Ishikawa (cell line): ENCODE measurements around the gene ATF7.

Experiments
- CEBPB ChIP-seq: IDR thresholded peaks from 2 replicates; pipeline ENCODE4 v1.6.1; 2012
- CREB1 ChIP-seq: IDR thresholded peaks from 2 replicates; pipeline ENCODE4 v1.6.1; 2012; ENCODE audit warnings: low read depth
- EGR1 ChIP-seq: IDR thresholded peaks from 2 replicates; pipeline ENCODE4 v1.6.1; 2012
- EP300 ChIP-seq: IDR thresholded peaks from 2 replicates; pipeline ENCODE4 v1.6.1; 2012; ENCODE audit warnings: borderline replicate concordance
- FOXM1 ChIP-seq: IDR thresholded peaks from 2 replicates; pipeline ENCODE4 v1.6.1; 2012; ENCODE audit warnings: low read depth, borderline replicate concordance
- MAX ChIP-seq: IDR thresholded peaks from 2 replicates; pipeline ENCODE4 v1.6.1; 2012
- NFIC ChIP-seq: IDR thresholded peaks from 2 replicates; pipeline ENCODE4 v1.6.1; 2012
- RAD21 ChIP-seq: IDR thresholded peaks from 2 replicates; pipeline ENCODE4 v1.6.1; 2012; ENCODE audit warnings: low read depth
- REST ChIP-seq: IDR thresholded peaks from 2 replicates; pipeline ENCODE4 v1.6.1; 2012; ENCODE audit warnings: low read depth, mild to moderate bottlenecking
- TAF1 ChIP-seq: IDR thresholded peaks from 2 replicates; pipeline ENCODE4 v1.6.1; 2012; ENCODE audit warnings: low read depth, mild to moderate bottlenecking
- TCF12 ChIP-seq: IDR thresholded peaks from 2 replicates; pipeline ENCODE4 v1.6.1; 2012; ENCODE audit warnings: low read depth
- TEAD4 ChIP-seq: IDR thresholded peaks from 2 replicates; pipeline ENCODE4 v1.6.1; 2012
- YY1 ChIP-seq: IDR thresholded peaks from 2 replicates; pipeline ENCODE4 v1.6.1; 2012; ENCODE audit warnings: low read depth
- ZBTB7A ChIP-seq: IDR thresholded peaks from 2 replicates; pipeline ENCODE4 v1.6.1; 2012; ENCODE audit warnings: low read depth
- TF ChIP-seq, protein P1 (sequence below): IDR thresholded peaks from 2 replicates; pipeline ENCODE4 v1.6.1; 2012

The ATF7 gene

DNA sequence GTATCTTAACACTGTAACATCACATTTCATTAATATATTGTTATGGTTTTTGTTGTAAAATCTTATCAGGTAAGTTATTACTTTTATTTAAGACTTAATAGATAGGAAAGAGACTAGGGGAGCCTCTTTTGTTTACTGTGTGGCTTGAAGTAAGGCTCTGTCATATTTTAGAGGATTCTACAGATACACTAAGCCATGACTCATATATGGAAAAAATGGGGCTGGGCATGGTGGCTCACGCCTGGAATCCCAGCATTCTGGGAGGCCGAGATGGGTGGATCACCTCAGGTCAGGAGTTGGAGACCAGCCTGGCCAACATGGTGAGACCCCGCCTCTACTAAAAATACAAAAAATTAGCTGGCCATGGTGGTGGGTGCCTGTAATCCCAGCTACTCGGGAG lies 95.3 kb downstream of the ATF7 start:
- no peak for TF ChIP-seq EP300
- no peak for TF ChIP-seq FOXM1
- TF ChIP-seq ZBTB7A, result no peak
- TF ChIP-seq CREB1, result no peak
- TF ChIP-seq REST, result no peak
- no peak for TF ChIP-seq EGR1
- TF ChIP-seq, protein P1, sequence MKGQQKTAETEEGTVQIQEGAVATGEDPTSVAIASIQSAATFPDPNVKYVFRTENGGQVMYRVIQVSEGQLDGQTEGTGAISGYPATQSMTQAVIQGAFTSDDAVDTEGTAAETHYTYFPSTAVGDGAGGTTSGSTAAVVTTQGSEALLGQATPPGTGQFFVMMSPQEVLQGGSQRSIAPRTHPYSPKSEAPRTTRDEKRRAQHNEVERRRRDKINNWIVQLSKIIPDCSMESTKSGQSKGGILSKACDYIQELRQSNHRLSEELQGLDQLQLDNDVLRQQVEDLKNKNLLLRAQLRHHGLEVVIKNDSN, result no peak
- no peak for TF ChIP-seq NFIC
- no peak for TF ChIP-seq TEAD4
- TF ChIP-seq RAD21, result no peak
- TF ChIP-seq YY1, result no peak
- TF ChIP-seq MAX, result no peak
- TF ChIP-seq TAF1, result no peak

DNA sequence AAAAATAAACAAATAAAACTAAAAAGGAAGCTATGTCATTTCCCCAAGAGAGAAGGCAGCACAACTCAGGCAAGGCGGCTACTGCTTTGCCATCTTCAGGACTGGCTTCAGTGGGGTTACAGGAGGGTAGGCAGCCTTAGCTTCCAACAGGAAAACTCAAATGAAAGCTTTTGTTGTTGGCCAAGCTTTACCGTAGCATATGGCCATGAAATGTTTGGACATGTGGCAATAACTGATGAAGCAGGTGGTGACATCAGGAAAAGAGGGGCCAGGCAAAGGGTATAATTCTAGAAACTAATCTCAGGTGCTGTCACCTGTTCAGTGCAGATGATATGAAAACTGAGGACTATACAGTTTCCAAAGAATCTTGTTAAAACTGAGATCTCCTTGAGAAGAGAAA lies 96.1 kb downstream of the ATF7 start:
- no peak for TF ChIP-seq YY1
- TF ChIP-seq RAD21, result no peak
- TF ChIP-seq REST, result no peak
- no peak for TF ChIP-seq FOXM1
- TF ChIP-seq NFIC, result no peak
- no peak for TF ChIP-seq EGR1
- TF ChIP-seq TEAD4, result no peak
- no peak for TF ChIP-seq CREB1
- TF ChIP-seq TCF12, result no peak
- TF ChIP-seq, protein P1, result no peak
- TF ChIP-seq MAX, result no peak
- no peak for TF ChIP-seq CEBPB
- TF ChIP-seq TAF1, result no peak
- no peak for TF ChIP-seq EP300

DNA sequence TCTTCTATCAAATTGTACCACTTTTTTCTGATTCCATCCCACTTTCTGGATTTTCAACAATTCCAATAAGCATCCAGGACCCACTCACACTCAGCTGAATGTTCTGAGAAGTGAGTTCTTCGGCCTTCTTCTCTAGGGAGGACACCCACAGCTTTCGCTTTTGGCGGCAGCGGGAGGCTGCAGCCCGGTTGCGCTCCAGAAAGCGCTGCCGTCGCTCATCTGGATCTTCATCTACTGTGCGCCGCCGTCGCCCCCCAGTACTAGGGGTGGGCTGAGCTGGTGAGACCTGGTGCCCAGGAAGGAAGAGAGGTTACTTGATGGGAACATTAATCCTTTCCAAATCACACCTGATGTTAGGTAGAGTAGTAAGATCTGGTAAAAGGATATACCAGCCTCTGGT lies 101.7 kb downstream of the ATF7 start:
- TF ChIP-seq CEBPB, result no peak
- TF ChIP-seq EGR1, result no peak
- no peak for TF ChIP-seq TCF12
- no peak for TF ChIP-seq YY1
- TF ChIP-seq CREB1, result no peak
- TF ChIP-seq MAX, result no peak
- no peak for TF ChIP-seq ZBTB7A
- TF ChIP-seq FOXM1, result no peak
- no peak for TF ChIP-seq EP300
- TF ChIP-seq, protein P1, result no peak

- TF ChIP-seq EP300 (no peak), ZBTB7A (no peak), MAX (no peak), FOXM1 (no peak), TCF12 (no peak), REST (no peak), RAD21 (no peak), CEBPB (no peak), TAF1 (no peak), NFIC (no peak), CREB1 (no peak), YY1 (no peak), TEAD4 (no peak), EGR1 (no peak)
- TF ChIP-seq, protein P1, result no peak
These were observed 103.1 kb downstream of the ATF7 start for GRCh38 chr12:53523131-53523530.
